GM23338 (cell line): ENCODE data around the gene HNRNPAB.

Source experiments
- CREB1 ChIP-seq: fragments of 250-450 bp; sonication (Bioruptor Pico); IDR thresholded peaks from 2 replicates; pipeline ENCODE4 v1.5.0; 2020; ENCODE audit warnings: low read depth, mild to moderate bottlenecking, moderate library complexity
- EZH2 ChIP-seq: fragments of 200-600 bp; sonication (generic); IDR thresholded peaks from one replicate; pipeline ENCODE4 v1.8.0; 2017; ENCODE audit warnings: antibody characterized with exemption, mild to moderate bottlenecking, low read depth; ENCODE audit not compliant: unreplicated experiment
- EZH2phosphoT487 ChIP-seq: fragments of 200-600 bp; sonication (generic); IDR thresholded peaks from one replicate; pipeline ENCODE4 v1.8.1; 2018; ENCODE audit warnings: antibody characterized with exemption; ENCODE audit not compliant: unreplicated experiment
- JUNB ChIP-seq: IDR thresholded peaks from one replicate; pipeline ENCODE4 v1.6.1; 2016; ENCODE audit warnings: antibody characterized with exemption; ENCODE audit not compliant: unreplicated experiment
- NANOG ChIP-seq: IDR thresholded peaks from 2 replicates; pipeline ENCODE4 v1.6.1; 2016; ENCODE audit warnings: antibody characterized with exemption, borderline replicate concordance
- POLR2AphosphoS5 ChIP-seq: IDR thresholded peaks from 2 replicates; pipeline ENCODE4 v1.6.1; 2016; ENCODE audit warnings: antibody characterized with exemption, low read depth
- STAT1 ChIP-seq: IDR thresholded peaks from one replicate; pipeline ENCODE4 v1.6.1; 2016; ENCODE audit warnings: antibody characterized with exemption; ENCODE audit not compliant: unreplicated experiment
- ZNF331 ChIP-seq: fragments of 250-450 bp; sonication (Bioruptor Pico); IDR thresholded peaks from 2 replicates; pipeline ENCODE4 v1.5.0; 2020; ENCODE audit warnings: low read depth, mild to moderate bottlenecking, moderate library complexity
- TF ChIP-seq, protein P1 (sequence below), 2 experiments: fragments of 200-600 bp in 1 of 2; sonication (generic) in 1 of 2; conservative IDR thresholded peaks; 2 replicates each; pipeline versions ENCODE4 v1.5.1 to v1.6.1; 2016 to 2017; ENCODE audit warnings: antibody characterized with exemption in 2 of 2, low read depth in 2 of 2, mild to moderate bottlenecking in 2 of 2, moderate library complexity in 1 of 2
- TF ChIP-seq, protein P2 (sequence below): IDR thresholded peaks from one replicate; pipeline ENCODE4 v1.6.1; 2018; ENCODE audit warnings: antibody characterized with exemption; ENCODE audit not compliant: unreplicated experiment
- TF ChIP-seq, protein P3 (sequence below): IDR thresholded peaks from 2 replicates; pipeline ENCODE4 v1.6.1; 2016; ENCODE audit warnings: antibody characterized with exemption
- TF ChIP-seq, protein P4 (sequence below): fragments of 250-450 bp; sonication (Bioruptor Pico); IDR thresholded peaks from 2 replicates; pipeline ENCODE4 v1.5.0; 2020; ENCODE audit warnings: mild to moderate bottlenecking, moderate library complexity

DNA sequence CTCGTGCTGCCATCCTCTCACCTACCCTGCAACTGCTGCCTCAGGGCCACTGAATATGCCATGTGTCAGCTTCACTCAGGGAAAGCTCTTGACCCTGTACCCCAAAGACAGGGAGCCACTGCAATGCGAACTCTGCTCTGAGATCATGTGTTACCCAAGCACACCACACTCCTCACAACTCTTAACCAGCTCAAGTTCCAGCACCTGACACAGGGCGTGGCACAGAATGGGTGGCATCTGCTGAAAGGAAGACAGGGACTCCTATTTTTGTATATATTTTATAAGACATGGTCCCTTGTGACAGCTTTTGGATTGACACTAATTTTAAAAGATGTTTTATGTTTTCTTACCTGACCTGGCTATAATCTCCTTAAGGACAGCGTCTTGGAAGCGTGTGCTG lies 17.5 kb downstream of the HNRNPAB start:
- TF ChIP-seq, protein P1, sequence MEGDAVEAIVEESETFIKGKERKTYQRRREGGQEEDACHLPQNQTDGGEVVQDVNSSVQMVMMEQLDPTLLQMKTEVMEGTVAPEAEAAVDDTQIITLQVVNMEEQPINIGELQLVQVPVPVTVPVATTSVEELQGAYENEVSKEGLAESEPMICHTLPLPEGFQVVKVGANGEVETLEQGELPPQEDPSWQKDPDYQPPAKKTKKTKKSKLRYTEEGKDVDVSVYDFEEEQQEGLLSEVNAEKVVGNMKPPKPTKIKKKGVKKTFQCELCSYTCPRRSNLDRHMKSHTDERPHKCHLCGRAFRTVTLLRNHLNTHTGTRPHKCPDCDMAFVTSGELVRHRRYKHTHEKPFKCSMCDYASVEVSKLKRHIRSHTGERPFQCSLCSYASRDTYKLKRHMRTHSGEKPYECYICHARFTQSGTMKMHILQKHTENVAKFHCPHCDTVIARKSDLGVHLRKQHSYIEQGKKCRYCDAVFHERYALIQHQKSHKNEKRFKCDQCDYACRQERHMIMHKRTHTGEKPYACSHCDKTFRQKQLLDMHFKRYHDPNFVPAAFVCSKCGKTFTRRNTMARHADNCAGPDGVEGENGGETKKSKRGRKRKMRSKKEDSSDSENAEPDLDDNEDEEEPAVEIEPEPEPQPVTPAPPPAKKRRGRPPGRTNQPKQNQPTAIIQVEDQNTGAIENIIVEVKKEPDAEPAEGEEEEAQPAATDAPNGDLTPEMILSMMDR (conservative IDR thresholded peaks at IDR 0.05; ENCODE audit: low read depth in 2 of 2): no peak
- TF ChIP-seq, protein P2, sequence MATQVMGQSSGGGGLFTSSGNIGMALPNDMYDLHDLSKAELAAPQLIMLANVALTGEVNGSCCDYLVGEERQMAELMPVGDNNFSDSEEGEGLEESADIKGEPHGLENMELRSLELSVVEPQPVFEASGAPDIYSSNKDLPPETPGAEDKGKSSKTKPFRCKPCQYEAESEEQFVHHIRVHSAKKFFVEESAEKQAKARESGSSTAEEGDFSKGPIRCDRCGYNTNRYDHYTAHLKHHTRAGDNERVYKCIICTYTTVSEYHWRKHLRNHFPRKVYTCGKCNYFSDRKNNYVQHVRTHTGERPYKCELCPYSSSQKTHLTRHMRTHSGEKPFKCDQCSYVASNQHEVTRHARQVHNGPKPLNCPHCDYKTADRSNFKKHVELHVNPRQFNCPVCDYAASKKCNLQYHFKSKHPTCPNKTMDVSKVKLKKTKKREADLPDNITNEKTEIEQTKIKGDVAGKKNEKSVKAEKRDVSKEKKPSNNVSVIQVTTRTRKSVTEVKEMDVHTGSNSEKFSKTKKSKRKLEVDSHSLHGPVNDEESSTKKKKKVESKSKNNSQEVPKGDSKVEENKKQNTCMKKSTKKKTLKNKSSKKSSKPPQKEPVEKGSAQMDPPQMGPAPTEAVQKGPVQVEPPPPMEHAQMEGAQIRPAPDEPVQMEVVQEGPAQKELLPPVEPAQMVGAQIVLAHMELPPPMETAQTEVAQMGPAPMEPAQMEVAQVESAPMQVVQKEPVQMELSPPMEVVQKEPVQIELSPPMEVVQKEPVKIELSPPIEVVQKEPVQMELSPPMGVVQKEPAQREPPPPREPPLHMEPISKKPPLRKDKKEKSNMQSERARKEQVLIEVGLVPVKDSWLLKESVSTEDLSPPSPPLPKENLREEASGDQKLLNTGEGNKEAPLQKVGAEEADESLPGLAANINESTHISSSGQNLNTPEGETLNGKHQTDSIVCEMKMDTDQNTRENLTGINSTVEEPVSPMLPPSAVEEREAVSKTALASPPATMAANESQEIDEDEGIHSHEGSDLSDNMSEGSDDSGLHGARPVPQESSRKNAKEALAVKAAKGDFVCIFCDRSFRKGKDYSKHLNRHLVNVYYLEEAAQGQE: no peak
- no peak for TF ChIP-seq NANOG
- no peak for TF ChIP-seq EZH2
- no peak for TF ChIP-seq POLR2AphosphoS5
- no peak for TF ChIP-seq EZH2phosphoT487
- no peak for TF ChIP-seq ZNF331 (CRISPR knock-in tag)
- no peak for TF ChIP-seq CREB1 (CRISPR knock-in tag)
- no peak for TF ChIP-seq JUNB
- TF ChIP-seq, protein P3, sequence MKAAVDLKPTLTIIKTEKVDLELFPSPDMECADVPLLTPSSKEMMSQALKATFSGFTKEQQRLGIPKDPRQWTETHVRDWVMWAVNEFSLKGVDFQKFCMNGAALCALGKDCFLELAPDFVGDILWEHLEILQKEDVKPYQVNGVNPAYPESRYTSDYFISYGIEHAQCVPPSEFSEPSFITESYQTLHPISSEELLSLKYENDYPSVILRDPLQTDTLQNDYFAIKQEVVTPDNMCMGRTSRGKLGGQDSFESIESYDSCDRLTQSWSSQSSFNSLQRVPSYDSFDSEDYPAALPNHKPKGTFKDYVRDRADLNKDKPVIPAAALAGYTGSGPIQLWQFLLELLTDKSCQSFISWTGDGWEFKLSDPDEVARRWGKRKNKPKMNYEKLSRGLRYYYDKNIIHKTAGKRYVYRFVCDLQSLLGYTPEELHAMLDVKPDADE: no peak
- TF ChIP-seq, protein P4, sequence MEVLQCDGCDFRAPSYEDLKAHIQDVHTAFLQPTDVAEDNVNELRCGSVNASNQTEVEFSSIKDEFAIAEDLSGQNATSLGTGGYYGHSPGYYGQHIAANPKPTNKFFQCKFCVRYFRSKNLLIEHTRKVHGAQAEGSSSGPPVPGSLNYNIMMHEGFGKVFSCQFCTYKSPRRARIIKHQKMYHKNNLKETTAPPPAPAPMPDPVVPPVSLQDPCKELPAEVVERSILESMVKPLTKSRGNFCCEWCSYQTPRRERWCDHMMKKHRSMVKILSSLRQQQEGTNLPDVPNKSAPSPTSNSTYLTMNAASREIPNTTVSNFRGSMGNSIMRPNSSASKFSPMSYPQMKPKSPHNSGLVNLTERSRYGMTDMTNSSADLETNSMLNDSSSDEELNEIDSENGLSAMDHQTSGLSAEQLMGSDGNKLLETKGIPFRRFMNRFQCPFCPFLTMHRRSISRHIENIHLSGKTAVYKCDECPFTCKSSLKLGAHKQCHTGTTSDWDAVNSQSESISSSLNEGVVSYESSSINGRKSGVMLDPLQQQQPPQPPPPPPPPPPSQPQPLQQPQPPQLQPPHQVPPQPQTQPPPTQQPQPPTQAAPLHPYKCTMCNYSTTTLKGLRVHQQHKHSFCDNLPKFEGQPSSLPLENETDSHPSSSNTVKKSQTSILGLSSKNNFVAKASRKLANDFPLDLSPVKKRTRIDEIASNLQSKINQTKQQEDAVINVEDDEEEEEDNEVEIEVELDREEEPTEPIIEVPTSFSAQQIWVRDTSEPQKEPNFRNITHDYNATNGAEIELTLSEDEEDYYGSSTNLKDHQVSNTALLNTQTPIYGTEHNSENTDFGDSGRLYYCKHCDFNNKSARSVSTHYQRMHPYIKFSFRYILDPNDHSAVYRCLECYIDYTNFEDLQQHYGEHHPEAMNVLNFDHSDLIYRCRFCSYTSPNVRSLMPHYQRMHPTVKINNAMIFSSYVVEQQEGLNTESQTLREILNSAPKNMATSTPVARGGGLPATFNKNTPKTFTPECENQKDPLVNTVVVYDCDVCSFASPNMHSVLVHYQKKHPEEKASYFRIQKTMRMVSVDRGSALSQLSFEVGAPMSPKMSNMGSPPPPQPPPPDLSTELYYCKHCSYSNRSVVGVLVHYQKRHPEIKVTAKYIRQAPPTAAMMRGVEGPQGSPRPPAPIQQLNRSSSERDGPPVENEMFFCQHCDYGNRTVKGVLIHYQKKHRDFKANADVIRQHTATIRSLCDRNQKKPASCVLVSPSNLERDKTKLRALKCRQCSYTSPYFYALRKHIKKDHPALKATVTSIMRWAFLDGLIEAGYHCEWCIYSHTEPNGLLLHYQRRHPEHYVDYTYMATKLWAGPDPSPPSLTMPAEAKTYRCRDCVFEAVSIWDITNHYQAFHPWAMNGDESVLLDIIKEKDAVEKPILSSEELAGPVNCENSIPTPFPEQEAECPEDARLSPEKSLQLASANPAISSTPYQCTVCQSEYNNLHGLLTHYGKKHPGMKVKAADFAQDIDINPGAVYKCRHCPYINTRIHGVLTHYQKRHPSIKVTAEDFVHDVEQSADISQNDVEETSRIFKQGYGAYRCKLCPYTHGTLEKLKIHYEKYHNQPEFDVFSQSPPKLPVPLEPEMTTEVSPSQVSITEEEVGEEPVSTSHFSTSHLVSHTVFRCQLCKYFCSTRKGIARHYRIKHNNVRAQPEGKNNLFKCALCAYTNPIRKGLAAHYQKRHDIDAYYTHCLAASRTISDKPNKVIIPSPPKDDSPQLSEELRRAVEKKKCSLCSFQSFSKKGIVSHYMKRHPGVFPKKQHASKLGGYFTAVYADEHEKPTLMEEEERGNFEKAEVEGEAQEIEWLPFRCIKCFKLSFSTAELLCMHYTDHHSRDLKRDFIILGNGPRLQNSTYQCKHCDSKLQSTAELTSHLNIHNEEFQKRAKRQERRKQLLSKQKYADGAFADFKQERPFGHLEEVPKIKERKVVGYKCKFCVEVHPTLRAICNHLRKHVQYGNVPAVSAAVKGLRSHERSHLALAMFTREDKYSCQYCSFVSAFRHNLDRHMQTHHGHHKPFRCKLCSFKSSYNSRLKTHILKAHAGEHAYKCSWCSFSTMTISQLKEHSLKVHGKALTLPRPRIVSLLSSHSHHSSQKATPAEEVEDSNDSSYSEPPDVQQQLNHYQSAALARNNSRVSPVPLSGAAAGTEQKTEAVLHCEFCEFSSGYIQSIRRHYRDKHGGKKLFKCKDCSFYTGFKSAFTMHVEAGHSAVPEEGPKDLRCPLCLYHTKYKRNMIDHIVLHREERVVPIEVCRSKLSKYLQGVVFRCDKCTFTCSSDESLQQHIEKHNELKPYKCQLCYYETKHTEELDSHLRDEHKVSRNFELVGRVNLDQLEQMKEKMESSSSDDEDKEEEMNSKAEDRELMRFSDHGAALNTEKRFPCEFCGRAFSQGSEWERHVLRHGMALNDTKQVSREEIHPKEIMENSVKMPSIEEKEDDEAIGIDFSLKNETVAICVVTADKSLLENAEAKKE (CRISPR knock-in tag): no peak
- no peak for TF ChIP-seq STAT1
